ENCODE data around the gene CAMSAP2.

CAMSAP2 gene

GRCh38 chr1:200774311-200774710 lies 35.6 kb downstream of the CAMSAP2 start:
- H3K4me1 ChIP-seq (ENCODE audit: control extremely low read depth in 1 of 4, control insufficient read depth in 4 of 4, insufficient read depth in 4 of 4, low read length in 3 of 4): no peaks in the 10 kb centered on the region
- 86% methylated on average over 1 of the region's 2 CpGs for WGBS (ENCODE audit: insufficient coverage)
- POLR2A ChIA-PET: interaction anchor here (0.6 kb wide), 1 partner anchor 145 kb away, joined by 4 read pairs; no protein-coding TSS in a partner anchor
- no peaks in the 10 kb centered on the region for H3K9me3 ChIP-seq (ENCODE audit: control extremely low read depth in 1 of 5, control insufficient read depth in 4 of 5, insufficient read depth in 2 of 5, low read depth in 1 of 5, low read length in 4 of 5)
- no peaks in the 10 kb centered on the region for H3K27me3 ChIP-seq (replicated peaks in 2 of 5; ENCODE audit: control insufficient read depth in 4 of 5, insufficient read depth in 5 of 5, low read length in 4 of 5)
- CTCF ChIA-PET: interaction anchor here (1.2 kb wide), 1 partner anchor 17 kb away, joined by 3 read pairs; no protein-coding TSS in a partner anchor
- no peak for DNase-seq
- H3K27ac ChIP-seq (ENCODE audit: insufficient read depth in 1 of 2, low read depth in 1 of 2, low read length in 2 of 2, poor library complexity in 1 of 2, severe bottlenecking in 2 of 2): no peak overlapping the region
- no peak overlapping the region for H3K4me3 ChIP-seq (ENCODE audit: control insufficient read depth in 1 of 7, extremely low read depth in 1 of 7, insufficient read depth in 4 of 7, low read depth in 2 of 7, low read length in 6 of 7)
- H3K36me3 ChIP-seq (ENCODE audit: control insufficient read depth in 4 of 4, insufficient read depth in 4 of 4, low read length in 3 of 4): no peaks in the 10 kb centered on the region

DNA sequence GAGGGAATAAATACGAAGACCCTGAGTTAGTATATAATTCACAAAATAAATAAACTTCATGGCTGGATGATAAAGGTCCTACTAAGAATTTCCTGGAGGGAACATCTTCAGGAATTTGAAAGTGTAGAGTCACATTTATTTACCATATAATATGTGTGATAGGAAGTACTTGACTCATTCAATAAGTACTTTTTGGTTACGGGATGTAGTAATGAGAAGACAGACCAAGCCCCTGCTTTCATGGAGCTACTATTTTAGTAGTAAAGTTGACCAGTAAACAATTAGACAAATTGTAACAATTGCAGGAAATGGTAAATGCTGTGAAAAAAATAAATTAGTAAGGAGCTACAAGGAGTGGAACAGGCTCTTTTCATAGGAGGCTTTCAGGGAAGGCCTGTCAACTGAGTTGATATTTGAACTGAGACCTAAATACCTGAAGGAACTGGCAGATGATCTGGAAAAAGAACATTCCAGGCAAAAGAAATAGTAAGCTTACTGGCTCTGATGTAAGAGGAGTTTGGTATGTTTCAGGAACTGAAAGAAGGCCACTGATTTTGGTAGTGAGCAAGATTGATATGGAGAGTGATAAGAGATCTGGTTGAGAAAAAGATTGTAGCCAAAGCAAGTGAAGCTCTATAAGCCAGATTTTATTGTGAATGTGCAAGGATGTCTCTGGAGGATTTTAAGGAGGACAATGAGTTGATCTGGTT lies 36.2 kb downstream of the CAMSAP2 start:
- CTCF ChIA-PET: interaction anchor here (0.5 to 1.5 kb wide), 3 partner anchors 17 to 216 kb away, joined by 3 read pairs; no protein-coding TSS in a partner anchor
- no peaks in the 10 kb centered on the region for H3K27me3 ChIP-seq (replicated peaks in 2 of 5; ENCODE audit: control insufficient read depth in 4 of 5, insufficient read depth in 5 of 5, low read length in 4 of 5)
- no peak overlapping the region for H3K27ac ChIP-seq (ENCODE audit: insufficient read depth in 1 of 2, low read depth in 1 of 2, low read length in 2 of 2, poor library complexity in 1 of 2, severe bottlenecking in 2 of 2)
- no peaks in the 10 kb centered on the region for H3K4me1 ChIP-seq (ENCODE audit: control extremely low read depth in 1 of 4, control insufficient read depth in 4 of 4, insufficient read depth in 4 of 4, low read length in 3 of 4)
- H3K9me3 ChIP-seq (ENCODE audit: control extremely low read depth in 1 of 5, control insufficient read depth in 4 of 5, insufficient read depth in 2 of 5, low read depth in 1 of 5, low read length in 4 of 5): no peaks in the 10 kb centered on the region
- no CpG with 5 or more reads among the region's 2 CpGs for WGBS (ENCODE audit: insufficient coverage)
- no peaks in the 10 kb centered on the region for H3K36me3 ChIP-seq (ENCODE audit: control insufficient read depth in 4 of 4, insufficient read depth in 4 of 4, low read length in 3 of 4)
- no peak for DNase-seq
- H3K4me3 ChIP-seq (ENCODE audit: control insufficient read depth in 1 of 7, extremely low read depth in 1 of 7, insufficient read depth in 4 of 7, low read depth in 2 of 7, low read length in 6 of 7): no peak overlapping the region
- POLR2A ChIA-PET: interaction anchor here (0.6 kb wide), 1 partner anchor 145 kb away, joined by 4 read pairs; no protein-coding TSS in a partner anchor

GRCh38 chr1:200775850-200776249 lies 37.2 kb downstream of the CAMSAP2 start:
- no peaks in the 10 kb centered on the region for H3K27me3 ChIP-seq (replicated peaks in 2 of 5; ENCODE audit: control insufficient read depth in 4 of 5, insufficient read depth in 5 of 5, low read length in 4 of 5)
- H3K9me3 ChIP-seq (ENCODE audit: control extremely low read depth in 1 of 5, control insufficient read depth in 4 of 5, insufficient read depth in 2 of 5, low read depth in 1 of 5, low read length in 4 of 5): no peaks in the 10 kb centered on the region
- ChIA-PET CTCF (interaction anchor here (0.5 to 1.5 kb wide), 4 partner anchors 26 to 217 kb away, joined by 3 read pairs; no protein-coding TSS in a partner anchor), POLR2A (interaction anchor here (0.7 kb wide), 1 partner anchor 13 kb away, joined by 3 read pairs; no protein-coding TSS in a partner anchor)
- no peaks in the 10 kb centered on the region for H3K4me1 ChIP-seq (ENCODE audit: control extremely low read depth in 1 of 4, control insufficient read depth in 4 of 4, insufficient read depth in 4 of 4, low read length in 3 of 4)
- no peak overlapping the region for H3K27ac ChIP-seq (ENCODE audit: insufficient read depth in 1 of 2, low read depth in 1 of 2, low read length in 2 of 2, poor library complexity in 1 of 2, severe bottlenecking in 2 of 2)
- no peaks in the 10 kb centered on the region for H3K36me3 ChIP-seq (ENCODE audit: control insufficient read depth in 4 of 4, insufficient read depth in 4 of 4, low read length in 3 of 4)
- DNase-seq: no peak
- H3K4me3 ChIP-seq (ENCODE audit: control insufficient read depth in 1 of 7, extremely low read depth in 1 of 7, insufficient read depth in 4 of 7, low read depth in 2 of 7, low read length in 6 of 7): no peak overlapping the region

DNA sequence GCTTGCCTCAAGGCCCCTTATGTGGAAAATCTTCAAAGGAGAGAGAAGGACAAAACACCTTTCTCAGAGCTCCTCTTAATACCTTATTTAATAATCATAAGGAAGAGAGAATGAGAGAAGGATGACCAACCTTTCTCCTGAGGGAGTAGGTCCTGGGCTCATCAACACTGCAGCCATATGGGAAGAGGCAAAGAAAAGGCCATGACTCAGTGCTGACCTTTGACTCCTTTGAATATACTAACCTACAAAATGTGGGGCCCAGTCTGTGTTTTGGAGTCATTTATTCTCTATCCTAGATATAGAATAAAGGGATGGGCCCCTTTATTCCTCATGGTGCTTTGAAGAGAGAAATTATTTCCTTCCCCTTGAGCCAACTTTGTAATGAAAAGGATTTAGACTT lies 38.3 kb downstream of the CAMSAP2 start:
- no peaks in the 10 kb centered on the region for H3K36me3 ChIP-seq (ENCODE audit: control insufficient read depth in 4 of 4, insufficient read depth in 4 of 4, low read length in 3 of 4)
- no peaks in the 10 kb centered on the region for H3K9me3 ChIP-seq (ENCODE audit: control extremely low read depth in 1 of 5, control insufficient read depth in 4 of 5, insufficient read depth in 2 of 5, low read depth in 1 of 5, low read length in 4 of 5)
- POLR2A ChIA-PET: interaction anchor here (0.7 kb wide), 1 partner anchor 31 kb away, joined by 3 read pairs; no protein-coding TSS in a partner anchor
- H3K4me1 ChIP-seq (ENCODE audit: control extremely low read depth in 1 of 4, control insufficient read depth in 4 of 4, insufficient read depth in 4 of 4, low read length in 3 of 4): no peaks in the 10 kb centered on the region
- DNase-seq: no peak
- no peak overlapping the region for H3K27ac ChIP-seq (ENCODE audit: insufficient read depth in 1 of 2, low read depth in 1 of 2, low read length in 2 of 2, poor library complexity in 1 of 2, severe bottlenecking in 2 of 2)
- CTCF ChIA-PET: no interaction called here
- H3K27me3 ChIP-seq (replicated peaks in 2 of 5; ENCODE audit: control insufficient read depth in 4 of 5, insufficient read depth in 5 of 5, low read length in 4 of 5): no peaks in the 10 kb centered on the region
- H3K4me3 ChIP-seq (ENCODE audit: control insufficient read depth in 1 of 7, extremely low read depth in 1 of 7, insufficient read depth in 4 of 7, low read depth in 2 of 7, low read length in 6 of 7): no peak overlapping the region

GRCh38 chr1:200778766-200779165 lies 40.1 kb downstream of the CAMSAP2 start:
- POLR2A ChIA-PET: no interaction called here
- peaks cover 0 to 5% (median 2%) of the 10 kb centered on the region in 5 experiments for H3K9me3 ChIP-seq (ENCODE audit: control extremely low read depth in 1 of 5, control insufficient read depth in 4 of 5, insufficient read depth in 2 of 5, low read depth in 1 of 5, low read length in 4 of 5)
- no peaks in the 10 kb centered on the region for H3K27me3 ChIP-seq (replicated peaks in 2 of 5; ENCODE audit: control insufficient read depth in 4 of 5, insufficient read depth in 5 of 5, low read length in 4 of 5)
- no peak overlapping the region for H3K27ac ChIP-seq (ENCODE audit: insufficient read depth in 1 of 2, low read depth in 1 of 2, low read length in 2 of 2, poor library complexity in 1 of 2, severe bottlenecking in 2 of 2)
- DNase-seq: no peak
- H3K36me3 ChIP-seq (ENCODE audit: control insufficient read depth in 4 of 4, insufficient read depth in 4 of 4, low read length in 3 of 4): no peaks in the 10 kb centered on the region
- 94% methylated on average over 3 of the region's 4 CpGs for WGBS (ENCODE audit: insufficient coverage)
- CTCF ChIA-PET: no interaction called here
- H3K4me3 ChIP-seq (ENCODE audit: control insufficient read depth in 1 of 7, extremely low read depth in 1 of 7, insufficient read depth in 4 of 7, low read depth in 2 of 7, low read length in 6 of 7): no peak overlapping the region
- no peaks in the 10 kb centered on the region for H3K4me1 ChIP-seq (ENCODE audit: control extremely low read depth in 1 of 4, control insufficient read depth in 4 of 4, insufficient read depth in 4 of 4, low read length in 3 of 4)

DNA sequence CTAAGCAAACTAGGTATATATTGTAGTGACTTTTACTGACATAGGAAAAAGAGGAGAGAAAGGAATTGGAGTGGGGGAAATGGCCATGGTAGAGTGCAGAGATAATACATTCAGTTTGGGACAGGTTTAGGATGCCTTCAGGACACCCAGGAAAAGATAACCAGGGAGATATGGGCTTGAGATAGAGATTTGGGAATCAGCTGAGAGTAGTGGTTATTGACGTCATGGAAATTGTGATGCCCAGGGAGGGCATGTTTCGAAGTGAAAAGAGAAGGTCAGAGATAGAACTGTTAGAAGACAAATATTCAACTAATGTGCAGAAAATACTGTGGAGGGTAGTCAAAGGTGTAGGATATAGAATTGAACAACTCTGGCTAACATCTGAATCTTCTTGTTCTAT lies 40.6 kb downstream of the CAMSAP2 start:
- ChIA-PET CTCF (no interaction called here), POLR2A (no interaction called here)
- Histone ChIP-seq H3K9me3 (ENCODE audit: control extremely low read depth in 1 of 5, control insufficient read depth in 4 of 5, insufficient read depth in 2 of 5, low read depth in 1 of 5, low read length in 4 of 5) (peaks cover 0 to 5% (median 2%) of the 10 kb centered on the region in 5 experiments), H3K27ac (ENCODE audit: insufficient read depth in 1 of 2, low read depth in 1 of 2, low read length in 2 of 2, poor library complexity in 1 of 2, severe bottlenecking in 2 of 2) (no peak overlapping the region), H3K4me3 (ENCODE audit: control insufficient read depth in 1 of 7, extremely low read depth in 1 of 7, insufficient read depth in 4 of 7, low read depth in 2 of 7, low read length in 6 of 7) (no peak overlapping the region), H3K36me3 (ENCODE audit: control insufficient read depth in 4 of 4, insufficient read depth in 4 of 4, low read length in 3 of 4) (no peaks in the 10 kb centered on the region), H3K4me1 (ENCODE audit: control extremely low read depth in 1 of 4, control insufficient read depth in 4 of 4, insufficient read depth in 4 of 4, low read length in 3 of 4) (no peaks in the 10 kb centered on the region), H3K27me3 (replicated peaks in 2 of 5; ENCODE audit: control insufficient read depth in 4 of 5, insufficient read depth in 5 of 5, low read length in 4 of 5) (no peaks in the 10 kb centered on the region)
- DNase-seq: no peak
- 100% methylated on average over 2 of the region's 2 CpGs for WGBS (ENCODE audit: insufficient coverage)

DNA sequence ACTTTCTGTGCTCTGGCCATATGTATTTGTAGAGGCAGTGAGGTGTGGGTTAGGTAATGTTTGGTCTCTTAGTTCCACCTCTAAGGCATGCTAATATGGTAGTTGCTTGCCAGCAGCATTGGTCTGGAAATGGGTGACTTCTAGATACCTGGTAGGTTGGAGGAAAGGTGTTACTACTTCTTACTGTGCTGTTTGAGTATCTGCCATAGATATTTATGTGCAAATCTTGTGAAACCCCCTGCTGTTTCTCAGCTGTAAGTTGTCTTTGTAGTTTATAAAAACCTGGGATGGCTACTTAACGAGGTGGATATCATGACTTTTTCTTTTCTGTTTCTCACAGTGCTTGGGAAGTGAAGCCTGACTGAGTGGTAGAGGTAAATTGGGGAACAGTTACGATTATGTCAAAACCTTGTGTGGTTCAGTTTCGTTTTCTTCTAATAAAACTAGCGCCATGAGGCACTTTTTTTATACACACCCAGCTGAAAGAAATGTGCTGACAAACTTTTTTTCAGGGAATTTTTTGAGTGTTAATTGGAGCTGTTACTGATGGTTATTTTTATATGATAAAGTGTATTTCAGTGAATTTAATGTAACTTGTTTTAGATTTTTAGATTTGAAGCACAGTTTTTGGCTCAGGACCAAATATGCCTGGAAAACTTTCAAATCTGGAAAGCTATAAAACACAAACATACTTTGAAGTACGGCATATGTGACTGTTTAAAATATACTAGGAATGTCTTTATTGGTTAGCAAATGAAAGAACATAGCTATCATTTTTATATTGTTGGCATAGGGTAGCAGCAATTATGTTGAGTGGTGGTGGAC lies 42.1 kb downstream of the CAMSAP2 start:
- Histone ChIP-seq H3K9me3 (ENCODE audit: control extremely low read depth in 1 of 5, control insufficient read depth in 4 of 5, insufficient read depth in 2 of 5, low read depth in 1 of 5, low read length in 4 of 5) (peaks cover 0 to 5% (median 2%) of the 10 kb centered on the region in 5 experiments), H3K27ac (ENCODE audit: insufficient read depth in 1 of 2, low read depth in 1 of 2, low read length in 2 of 2, poor library complexity in 1 of 2, severe bottlenecking in 2 of 2) (no peak overlapping the region), H3K27me3 (replicated peaks in 2 of 5; ENCODE audit: control insufficient read depth in 4 of 5, insufficient read depth in 5 of 5, low read length in 4 of 5) (no peaks in the 10 kb centered on the region), H3K4me1 (ENCODE audit: control extremely low read depth in 1 of 4, control insufficient read depth in 4 of 4, insufficient read depth in 4 of 4, low read length in 3 of 4) (no peaks in the 10 kb centered on the region), H3K4me3 (ENCODE audit: control insufficient read depth in 1 of 7, extremely low read depth in 1 of 7, insufficient read depth in 4 of 7, low read depth in 2 of 7, low read length in 6 of 7) (peak overlapping the region in 2 of 7 experiments; percentile 5 to 11), H3K36me3 (ENCODE audit: control insufficient read depth in 4 of 4, insufficient read depth in 4 of 4, low read length in 3 of 4) (no peaks in the 10 kb centered on the region)
- CTCF ChIA-PET: interaction anchor here (1.3 to 1.6 kb wide), 3 partner anchors 22 to 159 kb away, joined by 3 to 6 read pairs (median 3); no protein-coding TSS in a partner anchor
- WGBS (ENCODE audit: insufficient coverage): 40% methylated on average over 1 of the region's 5 CpGs
- POLR2A ChIA-PET: no interaction called here
- peak in 2 of 3 donors; percentile 10 to 16 for DNase-seq
